HG02763 (cell line): ENCODE measurements around the gene ACBD6.
"Not testable (repeated sequence)": the region's sequence is repeated elsewhere in the genome, so short reads cannot be mapped to it uniquely, and the experiment has no call there.

Source experiments
- ATAC-seq: cut with Tn5 transposase; IDR thresholded peaks from one replicate; pipeline ENCODE4 v1.9.1; 2021; ENCODE audit warnings: mild to moderate bottlenecking, moderate library complexity; ENCODE audit not compliant: unreplicated experiment

The ACBD6 gene

GRCh38 chr1:180421614-180422013 is 80.8 kb downstream of the ACBD6 start:
- no peak for ATAC-seq

- not testable (repeated sequence) for ATAC-seq
Measured at GRCh38 chr1:180421145-180421544, 81.2 kb downstream of the ACBD6 start.

- no peak for ATAC-seq
Measured at GRCh38 chr1:180415985-180416633, 86.3 kb downstream of the ACBD6 start.

- no peak for ATAC-seq
Measured at GRCh38 chr1:180415236-180415848, 87.0 kb downstream of the ACBD6 start.

- no peak for ATAC-seq
Measured at GRCh38 chr1:180412583-180412982, 89.8 kb downstream of the ACBD6 start.

GRCh38 chr1:180408128-180408527 is 94.2 kb downstream of the ACBD6 start:
- not testable (repeated sequence) for ATAC-seq

GRCh38 chr1:180407051-180407450 is 95.3 kb downstream of the ACBD6 start:
- no peak for ATAC-seq

GRCh38 chr1:180402551-180402950 is 99.8 kb downstream of the ACBD6 start:
- ATAC-seq: no peak

- ATAC-seq: no peak
Measured at GRCh38 chr1:180402001-180402400, 100.4 kb downstream of the ACBD6 start.

GRCh38 chr1:180397175-180397574 is 105.2 kb downstream of the ACBD6 start:
- no peak for ATAC-seq

- ATAC-seq: no peak
Measured at GRCh38 chr1:180392427-180393145, 109.8 kb downstream of the ACBD6 start.

- no peak for ATAC-seq
Measured at GRCh38 chr1:180392020-180392419, 110.4 kb downstream of the ACBD6 start.

GRCh38 chr1:180387413-180387812 is 115.0 kb downstream of the ACBD6 start:
- ATAC-seq: no peak

- no peak for ATAC-seq
Measured at GRCh38 chr1:180386745-180387367, 115.5 kb downstream of the ACBD6 start.

- ATAC-seq: no peak
Measured at GRCh38 chr1:180385144-180385543, 117.2 kb downstream of the ACBD6 start.

- ATAC-seq: no peak
Measured at GRCh38 chr1:180384286-180385005, 117.9 kb downstream of the ACBD6 start.

- no peak for ATAC-seq
Measured at GRCh38 chr1:180382326-180383115, 119.9 kb downstream of the ACBD6 start.

GRCh38 chr1:180381184-180381580 is 121.2 kb downstream of the ACBD6 start:
- ATAC-seq: no peak

- ATAC-seq: no peak
Measured at GRCh38 chr1:180380259-180381183, 121.9 kb downstream of the ACBD6 start.
